HL-60 (cell line): ENCODE measurements around the gene KAZN.

Source experiments
- CTCF ChIP-seq: IDR thresholded peaks from one replicate; pipeline ENCODE4 v1.5.1; 2011; ENCODE audit warnings: low read length, control low read depth, inconsistent platforms; ENCODE audit not compliant: insufficient read depth
- GABPA ChIP-seq: IDR thresholded peaks from 2 replicates; pipeline ENCODE4 v1.6.1; 2012; ENCODE audit warnings: low read depth
- POLR2AphosphoS5 ChIP-seq: IDR thresholded peaks from 2 replicates; pipeline ENCODE4 v1.6.1; 2012; ENCODE audit warnings: low read depth
- REST ChIP-seq: IDR thresholded peaks from 2 replicates; pipeline ENCODE4 v1.6.1; 2012; ENCODE audit warnings: low read depth; ENCODE audit not compliant: insufficient replicate concordance
- SPI1 ChIP-seq: IDR thresholded peaks from 2 replicates; pipeline ENCODE4 v1.6.1; 2012; ENCODE audit warnings: low read depth, mild to moderate bottlenecking, borderline replicate concordance

- TF ChIP-seq CTCF (no peak), REST (no peak), POLR2AphosphoS5 (no peak), SPI1 (no peak), GABPA (no peak)
Observed at GRCh38 chr1:14666962-14667650, 68.6 kb downstream of the KAZN start.
